GM04503 (cell line): Measurements from ENCODE around the gene BCHE.
"Not testable (repeated sequence)": the region's sequence is repeated elsewhere in the genome, so short reads cannot be mapped to it uniquely, and the experiment has no call there.

Experiments used
- DNase-seq: peaks from one replicate; pipeline ENCODE4 v3.0.0-alpha.2; 2012; ENCODE audit warnings: low read depth

Gene BCHE

DNA sequence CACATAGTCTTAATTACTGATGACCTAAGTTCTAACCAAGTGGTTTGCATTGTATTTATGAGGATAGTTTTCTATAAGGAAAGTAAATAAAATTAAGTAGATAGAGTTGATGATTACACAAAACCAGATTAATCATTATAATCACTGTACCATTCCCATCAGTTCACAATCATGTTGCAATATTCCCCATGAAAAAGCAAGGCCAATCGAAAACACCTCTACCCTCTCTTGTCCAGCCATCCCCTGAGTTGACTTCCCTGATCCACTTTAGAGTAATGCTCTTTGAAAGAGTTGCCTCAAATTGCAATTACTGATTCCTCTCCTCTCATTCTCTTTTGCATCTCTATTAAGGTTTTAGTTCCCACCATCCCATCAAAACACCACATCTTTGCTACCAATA, 21.0 kb downstream of the BCHE start:
- DNase-seq = no peak

GRCh38 chr3:165815682-165816081, 21.5 kb downstream of the BCHE start:
- DNase-seq = no peak

DNA sequence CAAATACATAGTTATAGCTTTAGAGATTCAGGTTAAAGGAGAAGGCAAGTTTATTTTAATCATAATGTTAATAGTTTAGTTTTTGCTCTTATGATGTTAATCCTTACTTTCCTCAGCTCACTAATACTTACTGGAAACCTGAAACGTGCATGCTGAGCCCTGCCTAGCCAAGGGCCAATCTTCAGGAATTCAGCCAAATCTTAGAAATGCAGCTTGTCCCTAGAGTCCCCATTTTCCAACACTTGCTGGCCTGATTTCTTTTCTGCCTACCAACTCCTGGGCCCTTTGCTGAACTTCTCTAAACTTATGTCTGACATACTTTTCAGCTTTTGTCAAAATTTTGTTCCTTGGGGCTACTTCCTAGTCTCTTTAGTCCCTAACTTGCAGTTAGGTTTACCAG, 22.8 kb downstream of the BCHE start:
- DNase-seq = no peak

DNA sequence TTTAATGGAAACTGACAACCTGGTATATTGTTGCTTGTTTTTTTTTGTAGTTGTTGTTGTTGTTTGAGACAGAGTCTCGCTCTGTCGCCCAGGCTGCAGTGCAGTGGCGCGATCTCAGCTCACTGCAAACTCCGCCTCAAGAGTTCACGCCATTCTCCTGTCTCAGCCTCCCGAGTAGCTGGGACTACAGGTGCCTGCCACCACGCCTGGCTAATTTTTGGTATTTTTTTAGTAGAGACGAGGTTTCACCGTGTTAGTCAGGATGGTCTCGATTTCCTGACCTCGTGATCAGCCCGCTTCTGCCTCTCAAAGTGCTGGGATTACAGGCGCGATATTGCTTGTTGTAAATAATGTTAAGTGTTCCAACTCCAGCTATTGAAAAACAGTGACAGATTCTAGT, 29.3 kb downstream of the BCHE start:
- not testable (repeated sequence) for DNase-seq

DNA sequence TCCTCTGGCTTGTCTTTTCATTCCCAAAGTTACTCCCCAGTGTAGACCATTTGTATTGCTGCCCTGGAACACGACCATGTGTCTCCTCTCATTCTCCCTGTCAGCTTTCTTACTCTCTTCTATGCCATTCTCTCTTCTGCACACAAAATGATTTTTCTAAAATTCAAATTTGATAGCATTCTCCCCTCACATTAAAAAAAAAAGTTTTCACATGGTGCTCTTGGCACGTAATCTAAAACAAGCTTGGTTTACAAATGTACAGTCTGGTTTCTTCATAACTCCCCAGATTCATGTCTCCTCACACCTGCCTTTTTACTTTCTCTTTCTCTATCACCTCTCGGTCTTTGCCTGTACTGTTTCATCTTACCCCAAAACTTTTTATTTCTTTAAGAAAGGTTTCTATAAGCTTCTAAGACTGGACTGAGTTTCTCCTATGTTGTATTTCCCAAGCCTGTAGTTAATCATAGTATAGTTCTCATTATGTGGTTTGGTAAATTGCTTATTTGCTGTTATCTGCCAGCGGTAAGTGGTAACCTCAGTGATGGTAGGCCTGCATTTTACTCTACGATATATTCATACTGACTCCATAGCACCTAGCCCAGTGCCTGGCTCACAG, 31.2 kb downstream of the BCHE start:
- no peak for DNase-seq

DNA sequence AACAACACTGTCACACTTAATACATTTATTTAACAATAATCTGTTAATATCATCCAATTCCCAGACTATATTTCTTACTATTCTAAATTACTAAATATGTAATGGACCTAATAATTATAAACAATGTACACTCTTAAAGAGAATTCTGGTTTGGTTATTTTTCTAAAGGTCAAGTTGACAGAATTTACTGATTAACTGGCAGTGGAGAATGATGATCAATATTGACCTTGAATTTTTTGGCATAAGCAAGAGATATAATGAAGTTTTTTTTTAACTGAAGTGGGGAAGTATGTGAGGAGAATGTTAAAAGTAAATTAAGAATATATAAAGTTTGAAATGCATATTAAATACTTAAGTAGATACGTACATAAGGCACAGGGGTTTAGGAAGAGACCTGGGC, 33.8 kb downstream of the BCHE start:
- no peak for DNase-seq

- no peak for DNase-seq
Observed at GRCh38 chr3:165800970-165801369, 36.3 kb downstream of the BCHE start.

GRCh38 chr3:165799026-165799425, 38.2 kb downstream of the BCHE start:
- no peak for DNase-seq

DNA sequence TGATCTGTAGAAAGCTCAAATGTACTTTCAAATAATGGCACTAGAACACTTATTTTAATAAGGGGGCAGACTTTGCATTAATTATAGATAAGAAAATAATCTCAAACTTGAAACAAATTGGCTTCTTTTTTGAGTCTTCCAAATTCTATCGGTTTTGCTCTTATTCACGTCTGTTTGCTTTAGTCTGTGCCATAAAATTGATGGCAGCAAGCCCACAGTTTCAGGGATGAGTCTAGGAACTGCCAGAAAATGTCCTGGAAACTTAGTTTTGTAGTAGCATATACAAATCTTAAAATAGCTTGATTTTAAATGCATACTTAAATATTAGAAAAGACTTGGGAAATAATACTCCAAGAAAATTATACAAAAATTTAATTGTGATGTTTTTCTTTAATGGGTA, 39.7 kb downstream of the BCHE start:
- no peak for DNase-seq

GRCh38 chr3:165796701-165797100, 40.5 kb downstream of the BCHE start:
- DNase-seq = no peak

DNA sequence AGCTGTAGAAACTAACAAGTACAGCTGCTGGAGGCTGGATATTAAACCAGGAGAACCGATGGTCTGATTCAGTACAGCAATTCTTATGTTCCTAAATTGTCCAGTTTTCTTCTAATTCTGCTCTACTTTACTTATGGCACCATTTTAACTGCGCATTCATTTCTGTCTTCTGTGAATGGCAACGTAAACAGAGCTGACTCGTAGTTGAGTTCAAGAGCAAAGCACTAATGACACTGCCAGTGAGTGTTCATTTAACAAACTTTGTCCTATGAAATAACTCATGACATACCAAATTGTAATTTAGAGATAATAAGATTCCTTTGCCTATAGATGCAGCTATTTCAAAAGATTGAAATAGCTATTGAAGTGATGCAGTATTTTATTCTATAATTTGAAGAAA, 48.7 kb downstream of the BCHE start:
- DNase-seq = no peak

DNA sequence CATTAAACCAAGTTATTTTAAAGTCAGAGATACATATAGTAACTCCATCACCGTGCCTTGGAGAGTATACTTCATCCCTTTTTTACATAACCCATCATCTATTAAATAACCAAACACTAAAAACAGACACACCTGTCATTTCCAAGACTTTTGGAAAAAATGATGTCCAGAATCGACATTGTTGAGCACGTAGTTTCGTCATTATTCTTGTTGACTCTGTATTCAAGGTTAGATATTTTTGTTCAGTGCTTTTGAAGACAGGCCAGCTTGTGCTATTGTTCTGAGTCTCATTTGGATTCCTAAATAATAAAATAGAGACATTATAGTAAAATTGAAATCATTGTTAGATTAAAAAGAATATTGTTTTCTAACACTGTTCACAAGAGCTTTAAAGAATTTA, 51.2 kb downstream of the BCHE start:
- DNase-seq = no peak

- no peak for DNase-seq
Observed at GRCh38 chr3:165784337-165784736, 52.9 kb downstream of the BCHE start.

DNA sequence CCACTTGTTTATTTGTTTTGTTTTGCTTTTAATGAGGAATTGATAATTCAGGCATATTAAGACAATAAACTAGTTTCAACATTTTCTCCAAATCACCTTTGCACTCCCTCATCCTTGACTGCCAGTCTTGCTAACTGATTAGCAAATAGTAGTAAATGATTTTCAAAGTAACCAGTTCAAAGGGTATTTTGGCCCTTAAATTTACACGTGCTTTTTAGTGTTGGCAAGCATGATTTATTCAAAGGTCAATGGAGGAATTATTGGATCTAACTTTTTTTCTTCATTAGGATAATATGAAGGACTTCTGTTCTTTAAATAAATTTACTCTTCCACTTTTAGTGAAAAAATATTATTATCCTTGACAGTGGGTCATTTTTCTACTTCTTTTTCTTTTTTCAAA, 53.8 kb downstream of the BCHE start:
- DNase-seq = no peak

GRCh38 chr3:165778891-165779290, 58.3 kb downstream of the BCHE start:
- DNase-seq = no peak

DNA sequence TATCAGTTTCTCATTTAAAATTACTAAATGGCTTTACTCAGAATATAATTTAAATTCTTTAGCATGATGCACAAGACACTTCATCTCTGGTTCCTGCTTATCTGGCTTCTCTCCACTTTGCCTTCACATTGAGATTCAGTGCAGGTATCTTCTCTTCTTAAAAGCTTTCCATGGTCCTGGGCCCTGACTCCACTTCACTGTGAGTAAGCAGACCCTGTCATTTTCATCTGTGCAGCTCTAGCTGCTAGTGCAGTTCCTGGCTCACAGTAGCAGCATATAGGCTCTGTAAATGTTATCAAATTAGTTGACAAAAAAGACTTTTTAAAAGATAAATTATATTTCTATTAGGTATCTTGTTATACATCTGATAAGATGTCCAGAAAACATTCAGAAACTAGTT, 58.8 kb downstream of the BCHE start:
- DNase-seq = no peak

- DNase-seq = no peak
Observed at GRCh38 chr3:165775824-165776223, 61.4 kb downstream of the BCHE start.

- no peak for DNase-seq
Observed at GRCh38 chr3:165770781-165771180, 66.4 kb downstream of the BCHE start.

- DNase-seq = no peak
Observed at GRCh38 chr3:165768680-165769079, 68.5 kb downstream of the BCHE start.

GRCh38 chr3:165759041-165759440, 78.2 kb downstream of the BCHE start:
- no peak for DNase-seq

GRCh38 chr3:165755571-165755970, 81.7 kb downstream of the BCHE start:
- no peak for DNase-seq

DNA sequence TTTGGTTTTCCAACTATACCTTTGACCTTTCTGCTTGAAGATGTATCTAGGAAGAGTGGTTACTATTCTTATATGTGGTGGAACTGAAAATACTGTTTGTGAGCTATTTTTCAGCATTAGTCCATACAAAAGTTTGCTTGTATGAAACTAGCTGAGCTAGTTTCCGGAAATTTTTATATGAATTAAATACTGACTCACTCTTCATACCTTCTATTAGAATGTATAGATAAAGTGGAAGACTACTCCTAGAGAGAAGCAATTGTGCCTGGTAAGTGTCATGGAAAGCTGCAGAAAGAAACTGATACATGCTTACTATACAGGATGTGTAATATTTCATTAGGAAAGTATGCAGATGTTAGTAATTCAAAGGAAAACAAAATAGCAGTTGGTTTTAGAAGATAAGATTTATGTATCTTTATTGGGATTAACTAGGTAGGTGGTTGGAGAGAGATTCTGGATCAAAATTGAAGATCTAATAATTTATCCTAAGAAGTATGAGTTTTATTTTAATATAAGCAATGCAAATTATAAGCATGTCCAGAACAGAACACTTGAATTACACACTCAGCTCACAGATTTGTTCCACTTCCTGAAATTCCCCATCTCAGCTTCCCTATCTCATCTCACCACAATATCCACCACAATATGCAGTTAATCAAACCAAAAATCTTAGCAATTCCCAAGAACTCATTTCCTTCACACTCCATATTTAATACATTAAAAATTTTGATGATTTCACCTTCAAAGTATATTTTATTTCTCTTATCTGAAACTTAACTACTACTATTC, 82.8 kb downstream of the BCHE start:
- no peak for DNase-seq

GRCh38 chr3:165753560-165753959, 83.7 kb downstream of the BCHE start:
- DNase-seq = no peak

GRCh38 chr3:165751637-165752036, 85.6 kb downstream of the BCHE start:
- DNase-seq = no peak
